ENCODE data around the gene CUX1. TPM values are rescaled to one million over a fixed set of nuclear protein-coding genes. Genes with fewer than 3 reads are reported as not detected.

Gene CUX1
- total RNA-seq, 1 donor from 2014 or later: 50.6 TPM

DNA sequence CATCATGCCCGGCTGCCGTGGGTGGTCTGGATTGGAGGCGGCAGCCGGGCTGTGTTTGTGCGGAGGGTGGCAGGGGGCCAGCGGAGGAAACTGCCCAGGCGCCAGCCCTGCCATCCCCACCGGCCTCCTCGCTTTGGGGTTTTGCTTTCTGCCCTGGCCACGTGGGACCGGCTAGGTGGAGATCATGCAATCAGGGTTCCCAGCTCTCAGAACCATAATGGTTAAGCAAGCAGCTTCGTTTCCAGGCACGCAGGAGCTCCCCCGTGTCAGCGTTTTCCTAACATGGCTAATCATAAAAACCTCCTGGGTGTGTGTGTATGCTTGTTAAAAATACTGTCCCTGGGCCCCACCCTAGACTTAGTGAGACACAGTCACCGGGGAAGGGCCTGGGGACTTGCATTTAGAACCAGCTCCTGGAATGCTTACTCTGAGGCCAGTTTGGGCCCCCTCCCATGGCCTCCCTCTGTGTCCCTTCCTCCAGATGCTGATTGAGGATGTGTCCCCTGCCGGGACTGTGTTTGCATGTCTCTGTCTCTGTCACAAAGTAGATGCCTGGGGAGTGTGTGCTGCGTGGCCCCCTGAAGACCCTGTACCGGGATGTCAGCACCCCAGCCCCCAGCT, 119.3 kb downstream of the CUX1 start:
- TF ChIP-seq, protein P1, sequence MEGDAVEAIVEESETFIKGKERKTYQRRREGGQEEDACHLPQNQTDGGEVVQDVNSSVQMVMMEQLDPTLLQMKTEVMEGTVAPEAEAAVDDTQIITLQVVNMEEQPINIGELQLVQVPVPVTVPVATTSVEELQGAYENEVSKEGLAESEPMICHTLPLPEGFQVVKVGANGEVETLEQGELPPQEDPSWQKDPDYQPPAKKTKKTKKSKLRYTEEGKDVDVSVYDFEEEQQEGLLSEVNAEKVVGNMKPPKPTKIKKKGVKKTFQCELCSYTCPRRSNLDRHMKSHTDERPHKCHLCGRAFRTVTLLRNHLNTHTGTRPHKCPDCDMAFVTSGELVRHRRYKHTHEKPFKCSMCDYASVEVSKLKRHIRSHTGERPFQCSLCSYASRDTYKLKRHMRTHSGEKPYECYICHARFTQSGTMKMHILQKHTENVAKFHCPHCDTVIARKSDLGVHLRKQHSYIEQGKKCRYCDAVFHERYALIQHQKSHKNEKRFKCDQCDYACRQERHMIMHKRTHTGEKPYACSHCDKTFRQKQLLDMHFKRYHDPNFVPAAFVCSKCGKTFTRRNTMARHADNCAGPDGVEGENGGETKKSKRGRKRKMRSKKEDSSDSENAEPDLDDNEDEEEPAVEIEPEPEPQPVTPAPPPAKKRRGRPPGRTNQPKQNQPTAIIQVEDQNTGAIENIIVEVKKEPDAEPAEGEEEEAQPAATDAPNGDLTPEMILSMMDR (IDR thresholded peaks at IDR 0.05; ENCODE audit: insufficient read depth, low read depth, low read length): no peak
- TF ChIP-seq EZH2 (IDR thresholded peaks at IDR 0.05; ENCODE audit: insufficient read depth, low read length): no peak
- H3K27me3 Mint-ChIP-seq (ENCODE audit: low read depth, unreplicated experiment): no peaks in the 10 kb centered on the region
- FAIRE-seq (no peak), DNase-seq (ENCODE audit: low read depth) (no peak)
- peaks cover 4% of the 10 kb centered on the region for H3K36me3 Mint-ChIP-seq (ENCODE audit: low read depth, unreplicated experiment)
- Histone ChIP-seq H3K27me3 (ENCODE audit: insufficient read depth, low read length) (no peaks in the 10 kb centered on the region), H3K36me3 (ENCODE audit: insufficient read depth, low read length) (no peaks in the 10 kb centered on the region), H3K4me1 (ENCODE audit: insufficient read depth, low read length) (peaks cover 22% of the 10 kb centered on the region), H2AFZ (ENCODE audit: low read depth, low read length) (peak overlapping the region; percentile 54), H3K79me2 (ENCODE audit: insufficient read depth, low read length) (peaks cover 20% of the 10 kb centered on the region), H4K20me1 (ENCODE audit: insufficient read depth, low read length) (peaks cover 32% of the 10 kb centered on the region), H3K27ac (ENCODE audit: low read depth, low read length) (no peak overlapping the region), H3K4me3 (ENCODE audit: insufficient read depth, low read depth, low read length) (peak overlapping the region; percentile 6), H3K9me3 (ENCODE audit: insufficient read depth, low read depth, low read length) (no peaks in the 10 kb centered on the region), H3K4me2 (ENCODE audit: low read length) (peak overlapping the region; percentile 82), H3K9ac (ENCODE audit: low read length) (peak overlapping the region; percentile 50)
- H3K4me1 Mint-ChIP-seq (ENCODE audit: low read depth, unreplicated experiment): peaks cover 57% of the 10 kb centered on the region
- H3K4me3 Mint-ChIP-seq (ENCODE audit: unreplicated experiment): no peak overlapping the region
- H3K9me3 Mint-ChIP-seq (ENCODE audit: unreplicated experiment): no peaks in the 10 kb centered on the region
- H3K27ac Mint-ChIP-seq (ENCODE audit: unreplicated experiment): no peak overlapping the region

GRCh38 chr7:101937717-101938514, 120.5 kb downstream of the CUX1 start:
- peaks cover 2% of the 10 kb centered on the region for H3K36me3 Mint-ChIP-seq (ENCODE audit: low read depth, unreplicated experiment)
- Histone ChIP-seq H3K9me3 (ENCODE audit: insufficient read depth, low read depth, low read length) (no peaks in the 10 kb centered on the region), H3K4me1 (ENCODE audit: insufficient read depth, low read length) (peaks cover 33% of the 10 kb centered on the region), H3K9ac (ENCODE audit: low read length) (no peak overlapping the region), H3K27me3 (ENCODE audit: insufficient read depth, low read length) (no peaks in the 10 kb centered on the region), H3K27ac (ENCODE audit: low read depth, low read length) (no peak overlapping the region), H3K36me3 (ENCODE audit: insufficient read depth, low read length) (no peaks in the 10 kb centered on the region), H3K4me2 (ENCODE audit: low read length) (no peak overlapping the region), H4K20me1 (ENCODE audit: insufficient read depth, low read length) (peaks cover 41% of the 10 kb centered on the region), H3K79me2 (ENCODE audit: insufficient read depth, low read length) (peaks cover 21% of the 10 kb centered on the region), H3K4me3 (ENCODE audit: insufficient read depth, low read depth, low read length) (no peak overlapping the region), H2AFZ (ENCODE audit: low read depth, low read length) (no peak overlapping the region)
- DNase-seq (ENCODE audit: low read depth): no peak
- no peak for TF ChIP-seq EZH2 (IDR thresholded peaks at IDR 0.05; ENCODE audit: insufficient read depth, low read length)
- TF ChIP-seq, protein P1 (IDR thresholded peaks at IDR 0.05; ENCODE audit: insufficient read depth, low read depth, low read length): no peak
- H3K4me1 Mint-ChIP-seq (ENCODE audit: low read depth, unreplicated experiment): peaks cover 64% of the 10 kb centered on the region
- H3K27me3 Mint-ChIP-seq (ENCODE audit: low read depth, unreplicated experiment): no peaks in the 10 kb centered on the region
- no peak overlapping the region for H3K4me3 Mint-ChIP-seq (ENCODE audit: unreplicated experiment)
- no peak overlapping the region for H3K27ac Mint-ChIP-seq (ENCODE audit: unreplicated experiment)
- H3K9me3 Mint-ChIP-seq (ENCODE audit: unreplicated experiment): no peaks in the 10 kb centered on the region
- FAIRE-seq: no peak

All from astrocyte (in vitro differentiated cells and primary cell).